Measurements from ENCODE around the gene KDM4C. TPM values are rescaled to one million over a fixed set of nuclear protein-coding genes. Genes with fewer than 3 reads are reported as not detected.
"Not testable (repeated sequence)": the region's sequence is repeated elsewhere in the genome, so short reads cannot be mapped to it uniquely, and the experiment has no call there.

The KDM4C gene
- total RNA-seq, 1 donor from 2014 or later, result 57.4 TPM

- DNase-seq, result no peak
Measured at GRCh38 chr9:6938447-6938846, 180.7 kb downstream of the KDM4C start.

- no peak for DNase-seq
Measured at GRCh38 chr9:6938873-6939272, 181.1 kb downstream of the KDM4C start.

- DNase-seq, result no peak
Measured at GRCh38 chr9:6941501-6941900, 183.7 kb downstream of the KDM4C start.

- DNase-seq, result no peak
Measured at GRCh38 chr9:6942406-6942805, 184.6 kb downstream of the KDM4C start.

- no peak for DNase-seq
Measured at GRCh38 chr9:6943293-6943692, 185.5 kb downstream of the KDM4C start.

GRCh38 chr9:6944093-6944551 is 186.3 kb downstream of the KDM4C start:
- DNase-seq, result no peak

- no peak for DNase-seq
Measured at GRCh38 chr9:6944896-6945295, 187.1 kb downstream of the KDM4C start.

- no peak for DNase-seq
Measured at GRCh38 chr9:6945816-6946215, 188.0 kb downstream of the KDM4C start.

- DNase-seq, result no peak
Measured at GRCh38 chr9:6946583-6947166, 188.9 kb downstream of the KDM4C start.

GRCh38 chr9:6948921-6949320 is 191.1 kb downstream of the KDM4C start:
- not testable (repeated sequence) for DNase-seq

- DNase-seq, result peak; percentile 33
Measured at GRCh38 chr9:6955251-6955921, 197.6 kb downstream of the KDM4C start.

GRCh38 chr9:6956879-6957278 is 199.1 kb downstream of the KDM4C start:
- no peak for DNase-seq

- DNase-seq, result no peak
Measured at GRCh38 chr9:6959270-6960000, 201.7 kb downstream of the KDM4C start.

GRCh38 chr9:6960777-6961176 is 203.0 kb downstream of the KDM4C start:
- no peak for DNase-seq

GRCh38 chr9:6961845-6962522 is 204.2 kb downstream of the KDM4C start:
- DNase-seq, result no peak

- DNase-seq, result no peak
Measured at GRCh38 chr9:6965566-6965965, 207.8 kb downstream of the KDM4C start.

- no peak for DNase-seq
Measured at GRCh38 chr9:6968271-6968670, 210.5 kb downstream of the KDM4C start.

GRCh38 chr9:6969805-6970204 is 212.0 kb downstream of the KDM4C start:
- DNase-seq, result no peak

GRCh38 chr9:6973089-6973488 is 215.3 kb downstream of the KDM4C start:
- no peak for DNase-seq

GRCh38 chr9:6973762-6974161 is 216.0 kb downstream of the KDM4C start:
- DNase-seq, result no peak

GRCh38 chr9:6975198-6975597 is 217.4 kb downstream of the KDM4C start:
- DNase-seq, result no peak

GRCh38 chr9:6977761-6978160 is 220.0 kb downstream of the KDM4C start:
- no peak for DNase-seq

- no peak for DNase-seq
Measured at GRCh38 chr9:6978591-6978990, 220.8 kb downstream of the KDM4C start.
